GM12892 (cell line): ENCODE measurements around the gene KCNIP4.

Experiments
- POLR2A ChIP-seq: IDR thresholded peaks from 2 replicates; pipeline ENCODE4 v1.6.1; 2011; ENCODE audit warnings: low read depth, low read length, control low read depth
- POLR2AphosphoS5 ChIP-seq: IDR thresholded peaks from 2 replicates; pipeline ENCODE4 v1.6.1; 2011; ENCODE audit warnings: low read depth, low read length, control low read depth
- TAF1 ChIP-seq: IDR thresholded peaks from 2 replicates; pipeline ENCODE4 v1.6.1; 2011; ENCODE audit warnings: low read depth, mild to moderate bottlenecking, control low read depth, low read length, borderline replicate concordance

DNA sequence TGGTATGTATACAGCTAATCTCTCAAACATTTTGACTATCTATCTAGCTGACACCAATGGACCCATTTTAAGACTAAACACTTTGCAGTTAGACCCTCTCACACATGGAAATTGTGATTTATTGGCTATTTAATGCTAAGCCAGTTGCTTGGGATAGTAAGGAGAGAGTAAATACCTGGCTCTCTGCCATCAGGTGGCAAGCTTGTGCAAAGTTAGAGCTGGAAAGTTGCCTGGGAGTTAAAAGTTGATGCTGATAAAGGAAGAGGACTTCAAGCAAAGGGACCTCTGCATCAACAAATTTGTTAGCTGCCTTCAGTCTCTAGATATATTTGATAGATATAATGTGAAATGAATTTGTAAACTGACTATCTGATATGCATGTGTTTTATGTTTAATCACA, 1187.2 kb downstream of the KCNIP4 start:
- TF ChIP-seq POLR2A (no peak), TAF1 (no peak), POLR2AphosphoS5 (no peak)
